Amygdala (tissue), 56 donors: ENCODE measurements around the gene CD300LF.

Source experiments
- DNase-seq, 56 donors: peaks; one replicate each; lab custom pipeline; 2025; lab: John Stamatoyannopoulos, UW

CD300LF gene

DNA sequence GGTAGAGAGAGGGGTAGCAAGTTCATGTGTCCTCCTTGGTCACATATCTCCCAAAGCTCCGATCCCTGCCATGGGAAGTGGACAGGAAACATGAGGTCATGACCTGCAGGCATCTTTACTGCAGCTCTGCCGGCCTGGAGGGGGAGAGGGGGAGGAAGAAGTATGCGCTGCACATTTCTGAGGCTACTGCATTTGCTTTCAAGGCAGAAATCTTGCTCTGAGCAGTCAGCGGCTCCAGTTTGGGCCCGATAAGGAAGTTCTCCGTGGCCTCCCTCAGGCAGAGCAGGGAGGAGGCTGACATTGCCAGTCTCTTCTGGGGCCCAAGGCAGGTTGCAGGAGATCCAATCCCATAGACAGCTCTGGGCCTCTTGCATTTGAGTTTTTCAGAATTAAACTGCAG is 34.2 kb upstream of the CD300LF start:
- DNase-seq: no peak

DNA sequence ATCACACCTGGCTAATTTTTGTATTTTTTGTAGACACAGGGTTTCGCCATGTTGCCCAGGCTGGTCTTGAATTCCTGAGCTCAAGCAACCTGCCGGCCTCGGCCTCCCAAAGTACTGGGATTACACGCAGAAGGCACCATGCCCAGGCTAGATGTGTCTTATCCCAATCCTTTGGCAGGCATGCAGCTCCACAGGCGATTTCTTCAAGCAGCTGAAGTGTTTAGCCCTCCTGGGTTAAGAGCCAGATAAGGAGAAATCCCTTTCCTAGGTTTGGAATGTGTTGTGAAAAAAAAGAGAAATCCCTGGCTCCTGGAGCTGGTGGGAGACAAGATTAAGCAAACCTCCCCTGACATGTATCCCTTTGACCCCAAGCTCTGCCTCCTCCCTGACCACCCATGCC is 33.7 kb upstream of the CD300LF start:
- no peak for DNase-seq

DNA sequence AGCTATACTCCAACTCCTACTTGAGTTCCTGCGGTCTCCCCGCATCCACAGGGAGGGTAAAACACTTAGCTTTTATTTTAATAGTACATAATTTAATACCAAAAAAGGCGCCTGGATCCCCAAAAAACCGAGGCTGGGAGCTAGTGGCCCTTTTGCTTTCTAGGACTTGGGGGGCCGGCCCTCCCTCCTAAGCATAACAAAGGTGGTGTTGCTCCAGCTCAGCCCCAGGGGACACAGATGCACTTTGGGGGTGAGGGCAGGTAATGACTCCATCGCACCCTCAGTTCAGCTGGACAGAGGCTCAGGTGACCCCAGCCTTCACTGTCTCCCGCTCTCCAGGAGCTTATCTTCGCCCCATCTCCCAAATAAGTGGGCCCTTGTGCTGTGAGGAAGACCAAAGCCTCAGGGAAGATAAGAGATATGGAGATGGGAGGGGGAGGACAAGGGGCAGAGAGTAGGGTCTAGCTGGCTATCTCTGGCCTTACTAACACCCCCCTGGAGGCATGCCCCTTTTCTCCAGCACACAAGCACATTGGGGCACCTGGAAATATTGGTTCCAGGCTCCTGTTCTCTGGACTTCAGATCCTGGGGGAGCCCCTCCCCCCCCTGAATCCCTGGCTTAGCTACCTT is 32.9 kb upstream of the CD300LF start:
- DNase-seq: no peak

DNA sequence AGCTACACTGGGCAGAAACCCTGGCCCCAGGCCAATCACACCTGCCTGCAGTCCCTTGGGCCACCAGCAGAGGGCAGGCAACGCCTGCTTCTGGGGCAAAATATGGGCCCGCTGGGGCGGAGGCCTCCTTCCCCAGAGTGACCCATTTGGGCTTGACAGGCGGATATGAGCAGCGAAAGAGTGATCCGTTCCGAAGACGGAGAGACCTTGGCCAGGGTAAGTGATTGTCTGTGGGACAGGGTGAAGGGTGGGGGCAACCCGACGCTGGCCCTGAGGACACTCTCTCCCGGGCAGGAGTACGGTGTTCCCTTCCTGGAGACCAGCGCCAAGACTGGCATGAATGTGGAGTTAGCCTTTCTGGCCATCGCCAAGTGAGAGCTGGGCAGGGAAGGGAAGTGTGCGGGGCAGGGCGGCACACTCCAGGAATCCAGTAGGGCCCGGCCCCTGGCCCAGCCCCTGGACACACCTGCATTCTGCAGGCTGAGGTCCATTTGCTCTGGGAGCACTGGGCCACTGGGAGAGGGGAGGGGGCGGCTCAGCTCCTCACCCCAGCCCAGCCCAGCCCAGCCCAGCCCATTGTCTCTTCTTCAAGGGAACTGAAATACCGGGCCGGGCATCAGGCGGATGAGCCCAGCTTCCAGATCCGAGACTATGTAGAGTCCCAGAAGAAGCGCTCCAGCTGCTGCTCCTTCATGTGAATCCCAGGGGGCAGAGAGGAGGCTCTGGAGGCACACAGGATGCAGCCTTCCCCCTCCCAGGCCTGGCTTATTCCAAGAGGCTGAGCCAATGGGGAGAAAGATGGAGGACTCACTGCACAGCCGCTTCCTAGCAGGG is 32.2 kb upstream of the CD300LF start:
- DNase-seq: peak in 54 of 56 donors; percentile 33 to 95 (median 68)

DNA sequence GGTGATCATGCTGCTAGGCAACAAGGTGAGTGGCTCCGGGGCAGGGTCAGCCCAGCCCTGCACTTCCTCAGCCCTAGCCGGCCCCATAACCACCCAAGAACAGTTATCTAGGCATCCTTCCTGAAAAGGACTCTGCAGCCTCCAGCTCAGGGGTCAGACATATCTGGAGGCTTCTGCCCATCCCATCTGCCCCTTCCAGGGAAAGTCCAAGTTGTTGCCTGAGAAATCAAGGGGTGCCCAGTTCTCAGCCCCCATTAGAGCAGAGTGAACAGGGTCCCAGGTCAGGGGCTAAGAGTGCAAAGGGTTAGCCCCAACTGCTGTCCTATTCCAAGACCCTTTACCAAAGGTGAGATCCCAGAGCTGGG is 31.6 kb upstream of the CD300LF start:
- DNase-seq: no peak

DNA sequence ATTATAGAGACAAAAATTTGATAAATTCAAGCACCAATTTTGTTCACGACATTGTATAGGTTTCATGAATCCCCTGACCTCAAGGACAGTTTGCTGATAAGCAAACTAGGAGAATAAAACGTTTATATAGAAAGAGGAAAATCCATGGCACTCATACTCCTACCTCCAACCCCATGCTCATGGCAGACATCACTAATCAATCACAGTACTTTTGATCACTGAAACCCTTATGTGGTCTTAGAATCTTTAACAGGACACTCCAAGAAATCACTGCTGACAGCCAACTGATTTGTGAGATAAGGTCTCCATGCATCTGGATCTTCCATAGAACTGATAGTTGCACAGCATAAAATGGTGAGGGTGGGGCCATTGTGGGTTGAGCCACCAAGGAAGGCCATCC is 31.0 kb upstream of the CD300LF start:
- no peak for DNase-seq

DNA sequence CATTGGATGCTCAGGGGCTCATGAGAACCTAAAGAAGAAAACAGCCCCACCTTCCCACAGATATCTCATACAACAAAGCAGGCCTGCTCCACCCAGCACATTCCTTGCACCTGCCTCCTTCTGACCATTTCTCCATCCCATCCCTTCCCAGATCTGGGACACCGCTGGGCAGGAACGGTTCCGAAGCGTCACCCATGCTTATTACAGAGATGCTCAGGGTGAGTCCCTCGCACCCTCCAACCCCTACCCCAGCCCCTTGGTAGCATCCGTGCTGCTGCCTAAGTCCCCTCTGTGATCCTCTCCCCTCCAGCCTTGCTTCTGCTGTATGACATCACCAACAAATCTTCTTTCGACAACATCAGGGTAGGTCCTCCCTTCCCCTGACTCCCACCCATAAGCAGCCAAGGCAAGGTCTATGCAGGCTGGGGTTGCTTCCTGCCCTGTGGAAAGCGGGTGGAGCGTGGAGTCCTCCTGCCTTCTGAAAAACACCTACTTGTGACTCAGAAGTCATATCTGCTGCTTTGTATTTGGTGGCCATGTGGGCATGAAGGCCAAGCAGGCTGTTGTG is 30.3 kb upstream of the CD300LF start:
- no peak for DNase-seq

DNA sequence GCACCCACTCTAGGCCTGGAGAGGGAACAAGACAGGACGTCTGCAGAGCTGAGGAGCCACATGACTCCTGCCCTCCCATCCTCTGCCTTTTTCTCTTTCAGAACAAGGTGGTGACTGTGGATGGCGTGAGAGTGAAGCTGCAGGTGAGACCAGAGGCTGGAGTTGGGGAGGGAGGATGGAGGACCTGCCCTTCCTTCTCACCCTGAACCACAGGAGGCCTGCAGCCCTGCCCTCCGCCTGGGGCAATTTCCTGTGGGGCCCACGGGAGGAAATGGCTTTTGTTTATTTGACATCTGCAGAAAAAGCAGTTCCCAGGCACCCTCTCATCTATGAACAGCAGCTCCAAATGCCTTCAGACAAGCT is 29.4 kb upstream of the CD300LF start:
- DNase-seq: no peak

DNA sequence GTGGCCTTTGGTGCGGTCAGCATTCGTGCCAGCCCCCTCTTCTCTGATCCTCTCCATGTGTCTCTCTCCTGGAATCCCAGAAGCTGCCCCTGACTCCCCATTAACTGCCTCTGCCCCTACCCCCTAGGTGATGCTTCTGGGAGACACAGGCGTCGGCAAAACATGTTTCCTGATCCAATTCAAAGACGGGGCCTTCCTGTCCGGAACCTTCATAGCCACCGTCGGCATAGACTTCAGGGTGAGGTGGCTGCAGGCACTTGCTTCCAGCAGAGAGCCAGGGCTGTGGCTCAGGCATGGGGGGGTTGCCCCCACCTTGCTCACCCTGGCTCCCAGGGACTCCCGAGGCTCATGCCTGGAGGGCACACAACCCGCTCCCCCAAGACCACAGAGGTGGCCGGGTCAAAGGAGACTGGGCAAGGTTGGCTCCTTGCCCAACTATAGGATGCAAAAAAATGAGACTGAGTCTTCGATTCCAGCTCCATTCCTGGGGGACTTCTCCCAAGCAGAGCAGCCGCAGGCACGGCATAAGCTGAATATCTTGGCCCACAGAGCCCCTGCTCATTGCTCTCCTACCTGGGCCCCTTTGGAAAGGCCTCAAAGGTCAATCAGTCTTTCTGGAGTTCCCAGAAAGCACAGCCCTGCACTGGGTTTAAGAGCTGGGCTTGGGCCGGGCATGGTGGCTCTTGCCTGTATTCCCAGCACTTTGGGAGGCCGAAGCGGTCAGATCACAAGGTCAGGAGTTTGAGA is 28.1 kb upstream of the CD300LF start:
- no peak for DNase-seq

DNA sequence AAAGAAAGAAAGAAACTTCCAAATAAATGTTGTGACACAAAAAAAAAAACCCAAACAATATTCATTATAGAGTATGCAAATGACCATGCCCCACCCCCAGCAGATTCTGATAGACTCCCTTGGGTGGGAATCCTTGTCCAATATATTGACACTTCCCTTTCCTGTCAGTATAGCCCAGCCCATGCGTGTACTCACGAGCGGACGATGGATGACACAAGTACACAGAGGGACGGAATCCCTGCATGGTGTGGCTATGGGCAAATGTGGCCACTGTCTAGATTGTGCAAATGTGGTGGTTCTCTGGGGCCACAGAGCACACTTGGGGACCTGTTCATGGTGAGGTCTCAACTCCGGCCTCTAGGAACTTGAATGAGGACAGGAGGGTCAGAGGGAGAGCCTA is 27.4 kb upstream of the CD300LF start:
- DNase-seq: no peak

DNA sequence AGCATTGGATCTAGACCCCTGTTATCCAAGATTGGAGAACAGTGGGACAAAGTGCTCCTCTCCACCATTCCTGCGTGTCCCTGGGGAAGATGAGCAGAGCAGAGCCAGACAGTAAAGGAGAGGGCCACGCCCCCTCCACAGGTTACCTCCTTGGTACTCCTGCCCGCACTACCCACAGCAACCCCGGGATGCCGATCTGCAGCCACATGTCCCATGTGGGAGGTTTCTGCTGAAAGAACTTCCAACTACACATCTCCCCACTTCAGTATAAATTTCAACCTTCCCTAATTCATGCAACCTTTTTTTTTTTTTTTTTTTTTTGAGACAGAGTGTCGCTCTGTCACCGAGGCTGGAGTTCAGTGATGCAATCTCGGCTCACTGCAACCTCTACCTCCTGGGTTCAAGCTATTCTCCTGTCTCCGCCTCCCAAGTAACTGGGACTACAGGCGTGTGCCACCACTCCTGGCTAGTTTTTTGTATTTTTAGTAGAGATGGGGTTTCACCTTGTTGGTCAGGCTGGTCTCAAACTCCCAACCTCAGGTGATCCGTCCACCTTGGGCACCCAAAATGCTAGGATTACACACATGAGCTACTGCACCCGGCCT is 26.6 kb upstream of the CD300LF start:
- no peak for DNase-seq

DNA sequence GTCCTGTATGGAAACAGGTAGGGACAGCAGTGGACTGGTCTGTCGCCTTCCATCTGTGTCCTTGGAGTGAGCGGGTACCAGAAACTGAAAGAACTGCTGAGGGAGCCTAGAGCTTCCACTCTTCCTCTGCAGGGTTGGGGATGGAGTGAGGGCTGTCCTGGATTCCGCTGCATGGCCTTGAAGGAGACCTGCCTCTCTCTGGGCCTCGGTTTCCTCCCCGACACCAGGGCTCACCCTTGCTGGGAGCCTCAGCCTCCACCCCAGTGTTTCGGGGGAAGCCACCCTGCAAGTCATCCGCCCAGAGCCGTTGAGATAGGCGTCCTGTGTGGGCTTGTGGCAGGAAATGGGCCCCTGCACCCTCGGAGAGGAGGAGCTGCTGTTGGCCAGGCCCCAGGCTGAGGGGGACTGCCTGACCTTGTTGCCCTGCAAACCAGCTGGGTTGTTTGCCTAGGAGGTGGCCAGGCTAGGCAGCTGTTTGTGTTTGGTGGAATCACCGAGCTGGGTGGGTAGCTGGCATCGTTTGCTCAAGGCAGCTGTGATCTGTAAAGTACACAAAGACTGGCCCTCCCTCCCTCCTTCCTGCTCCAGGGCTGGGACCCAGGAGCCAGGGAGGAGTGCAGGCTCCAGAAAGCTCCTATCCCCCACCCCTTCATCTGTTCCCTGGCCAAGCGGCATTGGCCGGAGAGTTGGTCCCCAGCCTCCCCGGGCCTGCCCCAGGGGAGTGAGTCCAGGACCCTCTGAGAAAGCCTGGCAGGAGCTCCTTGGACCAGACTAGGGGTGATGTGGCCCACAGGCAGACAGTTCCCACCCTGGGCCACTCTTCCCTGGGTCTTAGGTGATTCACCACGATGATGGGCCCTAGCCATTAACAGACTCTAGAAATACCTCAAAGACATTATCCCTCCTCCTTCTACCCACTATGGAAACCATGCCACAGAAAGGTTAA is 25.6 kb upstream of the CD300LF start:
- DNase-seq: no peak

DNA sequence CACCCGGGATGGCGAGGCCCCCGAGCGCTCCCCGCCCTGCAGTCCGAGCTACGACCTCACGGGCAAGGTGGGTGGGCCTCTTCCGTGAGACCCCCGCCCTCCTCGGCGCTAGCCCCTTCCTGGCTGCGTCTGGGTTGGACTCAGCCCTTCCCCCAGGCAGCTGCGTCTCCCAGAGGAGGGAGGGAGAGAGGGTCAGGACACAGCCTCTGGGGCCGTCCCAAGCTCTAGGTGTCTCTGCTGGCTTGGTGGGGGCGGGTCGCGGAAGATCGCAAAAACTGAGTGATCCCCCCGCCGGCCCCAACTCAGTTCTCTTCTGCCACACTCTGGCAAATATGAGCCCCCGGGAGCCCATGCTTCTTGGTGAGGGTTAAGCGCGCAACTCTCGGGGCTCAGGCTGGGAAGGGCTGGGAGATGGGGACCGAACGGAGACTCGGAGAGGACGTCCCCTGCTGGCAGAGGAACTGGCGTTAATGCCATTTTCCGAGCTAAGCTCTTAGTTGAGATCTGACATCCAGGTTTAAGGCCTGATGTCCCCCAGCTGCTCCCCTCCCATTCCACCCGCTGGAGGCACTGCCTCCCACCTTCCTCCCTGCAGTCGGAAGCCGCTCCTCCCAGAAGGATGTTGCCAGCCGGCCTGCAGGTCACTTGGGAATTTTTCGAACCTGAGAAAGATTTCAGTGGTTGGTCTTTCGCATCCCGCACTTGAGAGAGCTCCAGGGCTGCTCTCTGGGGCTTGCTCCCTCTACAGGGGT is 24.8 kb upstream of the CD300LF start:
- DNase-seq: no peak

DNA sequence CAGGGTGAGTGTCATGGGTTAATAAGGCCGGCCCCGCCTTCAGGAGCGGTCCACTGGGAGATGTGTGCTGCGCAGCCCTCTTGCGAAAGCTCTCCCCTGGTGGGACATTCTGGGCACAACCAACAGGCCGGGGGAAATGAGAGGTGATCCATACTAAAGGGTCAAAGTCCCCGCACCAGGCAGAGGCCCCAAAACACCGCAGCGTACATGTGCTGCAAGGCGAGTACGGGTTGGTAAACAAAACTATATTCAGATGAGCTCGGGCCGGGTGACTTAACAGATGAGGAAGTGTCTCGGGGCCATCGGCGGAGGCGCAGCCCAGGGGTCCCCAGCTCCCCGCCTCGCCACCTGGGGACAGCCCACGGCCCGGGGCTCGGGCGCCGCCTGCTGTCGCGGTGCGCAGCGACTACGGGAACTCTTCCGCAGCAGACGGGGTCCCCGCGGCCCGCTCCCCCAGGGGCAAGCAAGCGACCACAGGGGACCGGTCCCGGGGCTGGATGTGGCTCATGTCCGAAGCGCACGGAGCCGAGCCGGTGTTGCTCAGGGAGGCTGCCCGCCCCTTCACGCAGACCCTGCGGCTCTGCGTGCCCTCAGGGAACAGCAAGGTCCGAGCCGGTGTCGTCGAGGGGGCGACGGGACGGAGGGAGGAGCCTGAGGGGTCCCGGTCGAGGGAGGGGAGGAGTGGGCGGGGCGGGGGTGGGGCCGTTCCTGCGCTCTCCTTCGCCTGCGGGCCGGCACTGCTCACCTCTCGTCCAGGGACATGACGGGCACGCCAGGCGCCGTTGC is 24.0 kb upstream of the CD300LF start, which contains the start of gene RAB37:
Gene RAB37 (plus strand): TSS at position 744 of the 786 bp plus-strand sequence. CDS start 17 bp downstream, at position 761.
- no peak for DNase-seq

DNA sequence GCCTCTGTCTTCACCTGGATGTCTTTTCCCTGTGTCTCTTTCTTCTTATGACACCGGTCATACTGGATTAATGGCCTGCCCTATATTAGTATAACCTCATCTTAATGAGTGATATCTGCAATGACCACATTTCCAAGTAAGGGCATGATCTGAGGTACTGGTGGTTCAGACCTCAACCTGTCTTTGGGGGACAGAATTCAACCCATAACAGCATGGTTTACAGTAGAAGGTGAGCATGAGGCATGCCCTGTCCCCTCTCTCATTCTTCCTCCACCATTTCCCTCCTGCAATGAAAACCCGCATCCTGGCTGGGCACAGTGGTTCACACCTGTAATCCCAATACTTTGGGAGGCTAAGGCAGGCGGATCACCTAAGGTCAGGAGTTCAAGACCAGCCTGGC is 21.5 kb upstream of the CD300LF start:
- no peak for DNase-seq

DNA sequence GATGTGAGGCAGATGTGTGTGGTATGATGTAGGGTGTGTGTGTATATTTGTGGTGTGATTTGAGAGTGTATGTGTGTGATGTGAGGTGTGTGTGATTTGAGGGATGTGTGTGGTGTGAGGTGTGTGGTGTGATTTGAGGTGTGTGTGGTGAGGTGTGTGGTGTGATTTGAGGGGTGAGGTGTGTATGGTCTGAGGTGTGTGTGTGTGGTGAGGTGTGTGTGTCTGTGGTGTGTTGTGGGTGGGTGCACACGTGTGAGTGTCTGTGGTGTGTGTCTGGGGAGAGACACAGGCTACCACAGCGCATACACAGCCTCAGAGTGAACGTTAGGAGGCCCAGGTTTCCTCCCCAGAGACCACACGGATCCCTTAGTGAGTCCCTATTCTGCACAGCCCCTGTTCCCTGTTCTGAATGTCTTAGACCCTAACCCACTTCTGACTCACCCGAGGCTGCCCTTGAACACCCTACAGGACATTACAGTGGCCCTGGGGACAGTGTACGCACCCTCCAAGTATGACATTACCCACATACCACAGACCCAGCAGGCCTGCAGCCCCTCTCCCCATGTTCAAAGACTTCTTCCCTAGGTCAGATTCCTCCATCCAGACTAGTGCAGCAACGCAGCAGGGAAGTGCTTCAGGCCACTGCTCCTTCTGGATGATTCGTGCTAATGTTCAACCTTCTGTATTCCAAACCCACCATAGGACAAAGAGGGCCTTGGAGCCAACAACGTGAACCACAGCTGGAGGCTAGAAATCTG is 20.8 kb upstream of the CD300LF start:
- DNase-seq: no peak
